HG02763 (cell line): ENCODE results near the gene THBS2.
"Not testable (repeated sequence)": the region's sequence is repeated elsewhere in the genome, so short reads cannot be mapped to it uniquely, and the experiment has no call there.

ENCODE experiments used
- ATAC-seq: cut with Tn5 transposase; IDR thresholded peaks from one replicate; pipeline ENCODE4 v1.9.1; 2021; ENCODE audit warnings: mild to moderate bottlenecking, moderate library complexity; ENCODE audit not compliant: unreplicated experiment

The THBS2 gene

DNA sequence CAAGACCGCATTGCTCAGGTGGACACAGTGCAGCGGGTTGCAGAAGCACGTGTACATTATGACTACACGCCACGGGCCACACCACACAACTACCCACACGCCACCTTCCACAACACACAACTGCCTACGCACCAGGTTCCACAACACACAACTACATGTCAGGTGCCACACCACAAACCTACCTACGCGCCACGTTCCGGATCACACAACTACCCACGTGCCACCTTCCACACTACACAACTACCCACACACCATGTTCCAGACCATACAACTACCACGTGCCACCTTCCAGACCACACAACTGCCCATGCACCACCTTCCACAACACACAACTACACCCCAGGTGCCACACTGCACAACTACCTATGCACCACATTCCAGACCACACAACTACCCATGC lies 20.5 kb downstream of the THBS2 start:
- ATAC-seq: no peak

DNA sequence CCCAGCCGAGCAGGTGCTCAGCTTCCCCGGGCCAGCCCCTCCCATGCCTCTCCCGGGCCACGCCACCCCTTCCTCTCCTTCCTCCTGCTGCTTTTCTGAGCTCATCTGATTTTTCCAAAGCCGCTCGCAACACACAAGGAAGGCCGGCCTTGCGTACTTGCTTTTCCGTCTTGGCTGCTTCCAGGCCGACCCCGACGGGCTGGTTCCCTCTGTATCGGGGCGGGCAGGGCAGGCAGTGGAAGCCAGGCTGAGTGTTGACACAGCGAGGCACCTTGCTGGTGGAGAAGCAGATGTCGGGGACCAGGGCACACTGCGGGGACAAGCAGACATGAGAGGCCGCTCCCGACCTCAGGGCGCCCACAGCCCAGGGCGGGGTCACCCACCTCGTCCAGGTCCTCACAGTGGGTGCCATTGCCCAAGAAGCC lies 21.1 kb downstream of the THBS2 start:
- no peak for ATAC-seq

DNA sequence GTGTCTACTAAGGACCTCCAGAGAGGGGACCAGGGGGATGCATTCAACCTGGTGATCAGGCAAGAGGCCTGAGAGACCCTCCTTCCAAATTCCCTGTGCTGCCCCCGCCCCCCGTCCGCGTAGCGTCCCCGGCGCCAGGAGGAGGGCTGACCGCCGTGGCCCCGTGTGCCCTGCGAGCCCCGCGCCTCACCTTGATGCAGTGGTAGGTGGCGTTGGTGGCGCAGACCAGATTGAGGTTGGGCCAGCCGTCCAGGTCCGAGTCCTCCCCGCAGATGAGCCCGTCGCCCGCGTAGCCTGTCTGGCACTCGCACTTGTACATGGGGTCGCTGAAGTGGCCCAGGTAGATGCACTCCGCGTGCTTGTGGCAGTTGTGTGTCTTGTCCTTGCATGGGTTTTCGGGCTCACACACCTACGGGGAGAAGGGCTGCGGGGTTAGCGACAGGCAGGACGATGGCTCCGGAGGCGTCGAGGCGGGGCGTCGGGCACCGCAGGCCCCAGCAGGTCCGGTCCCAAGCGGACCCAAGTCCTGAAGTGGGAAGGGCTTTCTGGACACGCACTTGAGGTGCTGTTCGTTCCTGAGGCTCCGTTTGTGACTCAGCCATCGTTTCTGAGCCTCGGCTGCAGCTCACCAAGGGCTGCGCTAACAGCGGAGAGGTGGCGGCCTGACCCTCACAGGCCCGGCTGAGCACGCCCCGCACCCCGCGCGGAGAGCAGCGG lies 21.7 kb downstream of the THBS2 start:
- no peak for ATAC-seq

DNA sequence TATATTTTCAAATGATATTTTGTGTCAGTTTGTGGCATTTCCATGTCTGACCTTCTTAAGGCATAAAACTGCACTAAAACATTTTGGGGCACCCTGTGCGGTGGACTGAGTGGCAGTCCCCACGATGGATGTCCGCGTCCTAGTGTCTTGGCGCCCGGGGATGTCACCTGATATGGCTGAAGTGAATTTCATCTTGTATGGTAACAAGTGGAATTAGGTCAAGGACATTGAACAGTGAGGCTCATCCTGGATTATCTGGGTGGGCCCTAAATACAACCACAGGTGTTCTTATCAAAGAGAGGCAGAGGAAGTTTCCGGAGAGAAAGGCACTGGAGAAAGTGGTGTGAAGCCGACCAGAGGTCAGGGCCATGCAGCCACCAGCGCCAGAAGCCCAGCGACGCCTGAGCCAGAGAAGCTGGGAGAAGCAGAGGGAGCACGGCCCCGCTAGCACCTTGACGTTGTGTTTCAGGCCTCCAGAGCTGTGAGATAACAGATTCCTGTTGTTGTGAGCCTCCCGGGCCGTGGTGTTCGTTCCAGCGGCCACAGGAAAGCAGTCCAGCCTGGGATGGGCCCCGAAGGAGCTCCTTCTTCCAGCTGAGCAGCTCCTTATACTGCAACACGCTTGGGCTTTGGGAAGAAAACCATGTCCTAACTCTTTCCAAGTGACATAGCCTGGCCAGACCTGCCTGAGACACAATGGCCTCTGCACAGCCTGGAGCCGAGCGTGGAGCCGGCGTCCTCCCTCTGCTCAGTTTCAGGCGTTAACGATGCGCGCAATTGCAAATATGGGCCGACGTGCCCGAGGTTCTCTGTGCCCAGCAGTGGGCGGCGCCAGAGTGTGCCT lies 22.5 kb downstream of the THBS2 start:
- no peak for ATAC-seq

DNA sequence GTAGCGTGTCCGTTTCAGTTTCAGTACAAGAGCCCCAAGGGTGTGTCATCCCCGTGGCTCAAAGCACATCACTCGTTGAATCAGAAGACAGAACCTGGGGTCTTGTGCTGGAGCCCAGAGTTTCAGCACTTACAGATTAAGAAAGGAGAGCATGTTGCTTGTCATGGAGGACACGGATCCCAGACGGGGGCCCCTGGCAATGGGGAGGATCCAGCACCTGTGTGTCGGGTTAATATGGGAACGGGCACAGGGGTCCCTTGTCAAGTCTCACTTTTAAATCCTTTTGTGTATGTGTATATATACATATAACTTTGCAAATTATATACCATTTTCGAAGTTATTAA lies 23.4 kb downstream of the THBS2 start:
- no peak for ATAC-seq

DNA sequence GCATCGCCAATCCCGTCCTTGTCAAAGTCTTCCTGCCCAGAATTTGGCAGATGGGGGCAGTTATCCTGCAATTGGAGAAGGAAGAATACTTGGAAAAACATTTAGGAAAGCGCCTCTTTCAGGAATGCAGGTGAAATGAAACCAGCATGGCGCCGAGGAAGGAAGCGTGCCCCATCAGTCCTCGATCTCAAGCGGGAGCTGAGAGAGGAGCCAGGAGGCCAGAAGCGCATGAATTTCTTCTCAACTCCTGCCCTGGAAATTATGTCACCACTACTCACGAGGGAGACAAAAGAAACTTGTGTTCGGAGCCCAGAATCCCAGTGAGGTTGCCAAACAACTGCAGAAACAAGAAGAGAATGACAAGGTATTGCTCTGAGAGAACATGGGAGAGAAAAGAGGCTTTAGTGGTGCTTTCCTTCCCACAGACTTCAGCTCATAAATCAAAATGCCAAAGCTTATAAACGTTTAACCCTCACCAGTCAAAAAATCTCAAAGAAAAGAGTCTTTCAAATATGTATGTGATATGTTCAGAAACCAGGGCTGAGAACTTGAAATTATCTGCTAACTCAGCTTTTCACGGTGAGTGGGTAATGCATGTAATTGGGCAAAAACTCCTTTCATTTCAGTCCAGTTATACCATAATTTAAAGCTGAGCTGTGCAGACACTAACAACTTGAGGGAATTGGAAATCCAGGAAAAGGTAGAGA lies 23.9 kb downstream of the THBS2 start:
- ATAC-seq: no peak

DNA sequence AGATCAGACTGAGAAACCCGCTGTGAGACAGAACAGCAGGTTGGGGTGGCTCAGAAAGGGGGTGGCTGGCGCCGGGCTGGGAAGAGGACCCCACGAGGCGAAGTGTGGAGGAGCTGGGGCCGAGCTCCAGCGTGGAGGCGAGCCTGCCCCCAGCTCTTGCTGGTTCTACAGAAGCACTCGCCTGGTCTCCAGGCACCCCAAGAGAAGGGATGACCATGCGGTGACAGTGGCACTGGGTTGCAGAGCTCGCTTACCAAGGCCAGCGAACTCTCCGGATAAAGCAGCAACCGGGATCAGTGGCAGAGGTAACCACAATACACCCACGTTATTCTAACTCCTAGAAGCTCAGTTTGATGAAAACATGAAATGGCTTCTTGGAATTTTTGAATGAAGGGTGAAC lies 26.5 kb downstream of the THBS2 start:
- ATAC-seq: no peak

DNA sequence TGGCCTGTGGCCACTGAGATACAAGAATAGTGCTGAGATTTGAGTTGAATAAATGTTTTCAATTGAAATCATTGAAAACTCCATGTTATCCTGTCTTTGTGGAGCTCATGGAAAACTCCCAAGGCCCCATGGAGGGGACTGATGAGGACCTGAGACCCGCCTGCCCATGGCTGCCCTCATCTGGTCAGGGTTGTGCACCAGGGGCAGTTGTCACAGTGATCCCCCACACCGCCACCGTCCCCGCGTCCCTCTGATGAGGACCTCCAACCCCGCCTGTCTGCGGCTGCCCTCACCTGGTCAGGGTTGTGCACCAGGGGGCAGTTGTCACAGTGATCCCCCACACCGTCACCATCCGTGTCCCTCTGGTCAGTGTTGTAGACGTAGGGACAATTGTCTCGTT lies 27.8 kb downstream of the THBS2 start:
- no peak for ATAC-seq

DNA sequence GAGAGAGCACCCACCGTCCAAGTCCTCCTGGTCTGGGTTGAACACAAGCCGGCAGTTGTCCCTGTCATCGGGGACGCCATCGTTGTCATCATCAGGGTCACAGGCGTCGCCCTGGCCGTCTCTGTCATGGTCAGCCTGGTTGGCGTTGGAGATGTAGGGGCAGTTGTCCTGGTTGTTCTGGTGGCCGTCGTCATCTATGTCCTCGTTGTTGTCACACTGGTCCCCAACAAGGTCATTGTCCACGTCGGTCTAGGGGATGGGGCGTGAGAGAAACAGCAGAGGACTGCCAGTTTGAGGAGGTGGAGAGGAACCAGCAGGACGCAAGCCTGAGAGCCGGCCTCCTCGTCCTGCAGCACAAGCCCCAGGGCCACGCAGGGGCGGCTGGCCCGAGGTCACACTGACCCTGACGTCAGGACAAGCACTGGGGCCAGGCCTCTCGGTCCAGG lies 28.5 kb downstream of the THBS2 start:
- ATAC-seq: no peak

DNA sequence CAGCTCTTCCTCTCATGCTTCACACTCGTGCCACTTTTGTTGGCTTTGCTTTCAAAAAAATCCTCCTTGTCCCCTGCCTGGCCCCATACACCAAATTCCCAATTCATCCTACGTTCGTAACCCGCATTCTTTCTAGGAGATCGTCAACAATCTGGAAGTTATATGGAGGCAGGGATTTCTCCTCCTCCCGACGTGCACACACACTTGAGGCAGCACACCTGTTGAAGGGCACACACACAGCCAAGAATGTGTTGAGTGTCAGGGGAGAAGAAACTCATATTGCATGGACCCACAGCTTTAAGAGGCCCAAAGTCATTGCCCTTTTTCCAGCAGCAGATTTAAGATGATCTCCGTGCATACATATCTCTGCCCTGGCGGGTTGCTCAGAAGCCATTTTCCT lies 28.9 kb downstream of the THBS2 start:
- ATAC-seq: no peak

DNA sequence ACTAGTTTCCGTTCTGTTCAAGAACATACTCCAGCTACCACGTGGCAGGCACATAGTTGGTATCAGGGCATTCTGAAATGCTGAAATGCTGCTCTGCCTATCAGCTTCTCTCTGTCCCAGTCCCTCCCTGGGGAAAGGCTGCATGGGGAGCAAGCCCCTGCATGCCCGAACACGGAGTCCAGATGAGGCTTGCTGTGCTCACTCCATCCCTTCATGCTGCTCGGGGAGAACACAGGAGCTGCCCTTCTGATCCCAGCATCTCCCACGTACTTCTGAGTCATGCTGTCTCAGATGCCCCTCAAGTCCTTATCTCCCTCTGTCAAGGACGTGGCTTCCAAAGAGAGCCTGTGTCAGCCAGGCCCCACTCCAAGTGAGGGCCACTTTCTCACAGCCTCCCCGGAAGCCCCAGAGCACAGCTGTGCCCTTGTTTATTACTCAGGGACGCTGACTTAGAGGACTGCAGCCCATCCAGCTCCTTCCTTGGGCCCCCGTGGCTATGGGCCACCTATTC lies 29.4 kb downstream of the THBS2 start:
- no peak for ATAC-seq

DNA sequence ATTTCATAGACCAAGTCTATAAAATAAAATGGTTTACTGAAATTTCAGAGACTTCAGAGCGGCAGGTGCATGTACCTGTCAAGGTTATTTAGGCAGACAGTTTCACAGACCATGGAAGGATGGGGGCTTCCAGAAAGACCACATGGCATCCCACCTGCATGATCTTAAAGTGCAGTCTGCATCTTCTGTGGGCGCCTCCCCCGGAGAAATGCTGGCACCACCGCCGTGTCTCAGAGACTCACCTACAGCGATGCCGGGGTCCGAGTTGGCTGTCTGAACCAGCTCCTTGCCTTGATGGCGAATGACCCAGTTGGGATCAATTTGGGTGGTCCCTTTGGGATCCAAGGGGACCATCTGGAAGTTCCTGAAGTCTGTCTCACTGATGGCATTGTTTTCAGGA lies 30.6 kb downstream of the THBS2 start:
- ATAC-seq: no peak

DNA sequence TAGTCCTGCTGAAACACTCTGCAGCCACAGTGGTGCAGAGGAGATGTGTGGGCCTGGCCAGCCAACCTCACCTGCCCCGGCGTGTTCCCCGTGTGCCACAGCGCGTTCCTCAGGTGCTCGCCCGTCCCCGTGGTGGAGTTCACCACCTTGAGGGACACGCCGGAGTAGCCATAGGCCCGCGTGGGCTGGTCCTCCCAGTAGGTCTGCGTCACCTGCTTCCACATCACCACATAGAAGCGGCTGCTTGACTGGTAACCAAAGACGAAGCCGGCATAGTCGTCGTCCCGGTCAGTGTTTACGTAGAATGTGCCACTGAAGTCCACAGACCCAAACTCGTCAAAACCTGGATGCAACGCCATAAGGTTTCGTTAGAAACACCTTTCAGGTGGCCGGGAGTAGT lies 31.5 kb downstream of the THBS2 start:
- ATAC-seq: no peak

DNA sequence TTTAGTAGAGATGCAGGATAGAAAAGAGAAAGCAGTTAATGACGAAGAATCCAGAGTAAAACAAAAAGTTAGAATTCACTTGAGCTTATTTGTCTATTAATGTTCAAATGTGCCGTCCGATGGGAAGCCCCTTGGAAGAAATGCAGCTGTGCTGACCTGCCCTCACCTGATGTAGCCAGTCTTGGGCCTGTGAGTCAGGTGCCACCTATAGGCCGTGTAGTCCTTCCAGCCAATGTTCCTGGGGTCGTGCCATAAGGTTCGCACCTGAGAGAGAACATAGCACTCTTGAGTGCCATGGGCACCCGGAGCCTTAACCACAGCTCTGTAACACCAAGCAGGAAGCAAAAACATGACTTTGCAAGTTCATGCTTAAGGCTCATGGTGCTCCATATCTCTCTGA lies 32.4 kb downstream of the THBS2 start:
- ATAC-seq: no peak

DNA sequence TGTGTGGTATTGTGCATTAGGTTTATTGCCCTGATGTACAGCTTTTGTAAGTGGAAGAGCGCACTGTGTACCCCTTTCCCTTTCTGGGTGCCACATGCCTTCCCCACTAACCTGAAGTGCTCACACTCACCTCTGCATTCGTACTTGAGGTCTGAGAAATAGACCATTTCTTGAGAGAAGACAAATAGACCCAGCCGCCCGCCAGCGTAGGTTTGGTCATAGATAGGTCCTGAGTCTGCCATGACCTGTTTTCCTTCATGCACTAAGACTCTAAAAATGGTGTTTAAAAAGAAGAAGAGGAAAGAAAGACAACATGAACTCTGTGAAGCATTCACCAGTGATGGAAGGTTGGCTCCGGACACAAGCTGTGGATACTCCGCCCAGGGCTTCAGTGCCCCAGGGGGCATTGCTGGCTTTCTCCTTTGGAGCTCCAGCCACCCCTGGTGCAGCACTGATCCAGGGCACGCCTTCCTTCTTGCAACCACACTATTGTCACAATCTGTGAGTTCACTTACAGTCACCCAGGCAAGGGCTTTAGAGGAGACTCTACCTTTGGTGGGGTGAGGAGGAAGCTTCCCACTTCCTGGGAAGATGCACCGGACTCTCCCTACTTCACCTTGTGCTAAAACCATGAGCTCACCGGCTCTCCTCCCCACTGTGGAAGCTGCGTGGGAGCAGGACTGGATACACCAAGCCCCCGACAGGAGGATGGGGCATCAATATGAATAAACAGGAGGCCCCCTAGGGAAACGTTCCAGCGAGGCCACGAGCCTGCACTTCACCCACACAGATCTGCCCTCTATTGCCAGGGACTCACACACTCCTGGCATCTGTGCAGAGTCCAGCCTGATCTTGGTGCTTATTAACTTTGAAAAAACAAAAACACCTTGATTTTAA lies 33.3 kb downstream of the THBS2 start:
- ATAC-seq: no peak

DNA sequence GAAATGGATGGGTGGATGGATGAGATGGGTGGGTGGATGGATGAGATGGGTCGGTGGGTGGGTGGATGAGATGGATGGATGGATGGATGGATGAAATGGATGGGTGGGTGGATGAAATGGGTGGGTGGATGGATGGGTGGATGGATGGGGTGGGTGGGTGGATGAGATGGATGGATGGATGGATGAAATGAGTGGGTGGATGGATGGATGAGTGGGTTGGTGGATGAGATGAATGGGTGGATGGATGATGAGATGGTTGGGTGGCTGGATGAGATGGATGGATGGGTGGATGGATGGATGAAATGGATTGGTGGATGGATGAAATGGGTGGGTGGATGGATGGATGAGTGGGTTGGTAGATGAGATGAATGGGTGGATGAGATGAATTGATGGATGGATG lies 35.7 kb downstream of the THBS2 start:
- ATAC-seq: no peak

DNA sequence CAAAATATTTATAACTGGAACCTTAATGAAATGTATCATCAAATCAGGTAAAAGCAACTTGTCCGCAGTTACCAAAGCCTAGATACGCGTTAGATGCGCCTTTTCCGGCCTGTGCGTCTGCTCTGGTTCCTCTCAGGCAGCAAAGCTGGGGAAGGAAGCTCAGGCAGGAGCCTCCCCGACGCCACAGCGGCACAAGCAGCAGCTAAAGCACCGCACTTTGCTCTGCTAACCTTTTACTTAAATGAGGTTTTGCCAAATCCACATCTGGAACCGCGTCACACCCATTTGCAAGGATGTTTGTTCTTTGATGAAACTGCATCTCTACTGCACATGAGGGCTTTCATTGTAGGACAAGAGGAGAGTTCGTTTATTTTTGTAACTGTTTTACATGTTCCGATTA lies 36.8 kb downstream of the THBS2 start:
- ATAC-seq: no peak

DNA sequence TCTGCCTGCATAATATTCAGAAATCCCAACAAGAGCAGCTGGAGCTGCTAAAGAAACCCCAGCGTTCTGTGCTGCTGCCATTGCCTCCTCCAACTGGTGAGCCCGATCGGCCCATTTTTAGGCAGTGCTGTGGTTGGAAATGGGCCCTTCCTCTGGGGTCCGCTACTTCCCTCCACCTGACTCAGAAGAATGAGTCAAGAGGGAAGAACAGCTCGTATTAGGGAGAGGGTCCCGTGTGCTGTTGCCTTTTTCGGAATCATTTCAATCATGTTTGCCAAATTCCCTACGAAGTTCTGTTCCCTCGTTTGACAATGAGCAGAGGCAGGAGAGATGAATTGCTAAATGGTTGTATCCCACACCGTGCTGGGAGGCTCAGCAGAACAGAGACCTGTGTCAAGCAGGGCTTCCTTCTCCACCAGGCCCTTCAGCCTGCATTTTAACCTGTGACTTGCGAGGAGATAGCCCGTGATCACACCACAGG lies 38.4 kb downstream of the THBS2 start:
- ATAC-seq: no peak

DNA sequence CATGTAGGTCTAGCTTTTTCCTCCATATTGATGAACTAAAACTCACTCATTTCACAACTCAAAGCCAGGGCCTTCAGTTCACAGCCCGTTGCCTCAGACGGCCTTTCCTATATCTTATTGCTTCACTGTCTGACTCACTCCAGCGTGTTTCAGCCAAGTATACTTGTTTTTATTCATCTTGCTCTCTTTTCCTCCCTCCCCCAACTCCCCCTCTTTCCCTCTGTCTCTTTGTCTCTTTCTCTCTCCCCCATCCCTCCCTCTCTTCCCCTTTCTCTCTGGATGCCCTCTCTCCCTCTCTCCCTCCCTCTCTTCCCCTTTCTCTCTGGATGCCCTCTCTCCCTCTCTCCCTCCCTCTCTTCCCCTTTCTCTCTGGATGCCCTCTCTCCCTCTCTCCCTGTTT lies 38.9 kb downstream of the THBS2 start:
- ATAC-seq: not testable (repeated sequence)

DNA sequence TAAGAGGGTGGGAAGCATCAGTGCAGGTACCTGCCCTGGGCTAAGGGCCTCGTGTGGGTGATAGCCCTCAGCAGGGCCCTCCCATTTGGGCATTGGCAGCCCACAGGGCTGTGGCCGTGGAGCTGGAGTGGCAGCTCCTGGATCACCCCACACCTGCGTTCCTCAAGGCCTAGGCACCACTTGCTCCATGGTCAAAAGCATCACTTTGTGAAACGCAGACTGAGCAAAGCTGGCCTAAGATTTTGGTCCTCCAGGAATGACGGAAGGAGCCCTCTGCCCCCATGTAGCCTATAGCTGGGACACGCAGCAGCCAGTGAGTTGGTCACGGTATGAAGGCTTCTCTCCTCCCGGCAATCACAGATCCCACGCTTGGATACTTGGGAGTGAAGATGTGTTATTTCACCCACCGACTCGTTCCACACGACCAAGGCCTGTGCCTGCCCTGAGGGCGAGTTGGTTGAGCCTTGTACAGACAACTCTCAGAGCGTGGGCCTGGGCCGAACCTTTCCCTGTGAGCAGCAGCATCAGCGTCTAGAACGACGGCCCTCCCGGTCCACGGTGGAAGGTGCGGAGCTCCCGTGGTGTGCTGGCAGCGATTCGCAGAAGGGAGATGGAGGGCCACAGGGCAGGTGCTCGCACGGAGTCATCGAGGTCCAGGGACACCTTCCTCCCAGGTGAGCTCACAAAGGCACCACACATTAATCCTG lies 39.7 kb downstream of the THBS2 start:
- ATAC-seq: no peak
